Progenitor cell of endocrine pancreas (in vitro differentiated cells): Measurements from ENCODE around the gene OR9Q2. TPM values are rescaled to one million over a fixed set of nuclear protein-coding genes. Genes with fewer than 3 reads are reported as not detected.
"Not testable (repeated sequence)": the region's sequence is repeated elsewhere in the genome, so short reads cannot be mapped to it uniquely, and the experiment has no call there.

Source experiments
- DNase-seq: peaks from one replicate; pipeline ENCODE4 v3.0.0; 2021; ENCODE audit warnings: low spot score; ENCODE audit not compliant: unreplicated experiment
- H3K27ac Mint-ChIP-seq: 2 replicates; pipeline ENCODE4 v1.8.0; 2021; ENCODE audit warnings: mild to moderate bottlenecking, moderate library complexity, mixed read lengths
- H3K27me3 Mint-ChIP-seq: 2 replicates; pipeline ENCODE4 v1.8.0; 2021; ENCODE audit warnings: mixed read lengths
- H3K36me3 Mint-ChIP-seq: 2 replicates; pipeline ENCODE4 v1.8.0; 2022; ENCODE audit warnings: mixed read lengths; ENCODE audit not compliant: insufficient read depth
- H3K4me1 Mint-ChIP-seq: 2 replicates; pipeline ENCODE4 v1.8.0; 2021; ENCODE audit warnings: low read depth, mixed read lengths
- H3K4me3 Mint-ChIP-seq: 2 replicates; pipeline ENCODE4 v1.8.0; 2021; ENCODE audit warnings: low read depth, mild to moderate bottlenecking, moderate library complexity, mixed read lengths
- H3K9me3 Mint-ChIP-seq: 2 replicates; pipeline ENCODE4 v1.8.0; 2021; ENCODE audit warnings: low read depth, mixed read lengths
- total RNA-seq: library from RNA; stranded (reverse); gene quantifications from 2 replicates; pipeline ENCODE4 v1.2.1, GENCODE V29; 2021
- TF ChIP-seq, protein P1 (sequence below): fragments of 200-600 bp; sonication (generic); IDR thresholded peaks from one replicate; pipeline ENCODE4 v1.5.0; 2021; ENCODE audit warnings: antibody characterized with exemption, mild to moderate bottlenecking; ENCODE audit not compliant: unreplicated experiment

The OR9Q2 gene
- total RNA-seq, 1 donor from 2014 or later = not detected

DNA sequence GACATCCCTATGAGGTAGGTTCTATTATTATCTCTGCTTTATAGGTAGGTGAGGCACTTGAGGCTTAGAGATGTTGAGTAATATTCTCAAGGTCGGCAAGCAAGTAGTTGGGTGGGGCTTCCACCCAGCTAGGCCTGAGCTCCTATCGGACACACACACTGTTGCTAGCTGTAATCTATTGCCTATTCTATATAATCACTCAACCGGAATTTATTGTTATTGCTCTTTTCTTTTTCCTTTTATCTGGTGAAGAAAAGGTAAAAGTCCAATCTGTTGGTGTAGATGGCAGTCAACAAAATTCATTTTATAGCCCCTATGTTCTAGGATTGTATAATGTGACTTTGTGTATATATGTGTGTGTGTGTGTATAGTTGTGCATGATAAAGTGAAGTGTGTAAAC lies 3.4 kb downstream of the OR9Q2 start:
- no peaks in the 10 kb centered on the region for H3K27me3 Mint-ChIP-seq
- DNase-seq = no peak
- H3K4me3 Mint-ChIP-seq = no peak overlapping the region

DNA sequence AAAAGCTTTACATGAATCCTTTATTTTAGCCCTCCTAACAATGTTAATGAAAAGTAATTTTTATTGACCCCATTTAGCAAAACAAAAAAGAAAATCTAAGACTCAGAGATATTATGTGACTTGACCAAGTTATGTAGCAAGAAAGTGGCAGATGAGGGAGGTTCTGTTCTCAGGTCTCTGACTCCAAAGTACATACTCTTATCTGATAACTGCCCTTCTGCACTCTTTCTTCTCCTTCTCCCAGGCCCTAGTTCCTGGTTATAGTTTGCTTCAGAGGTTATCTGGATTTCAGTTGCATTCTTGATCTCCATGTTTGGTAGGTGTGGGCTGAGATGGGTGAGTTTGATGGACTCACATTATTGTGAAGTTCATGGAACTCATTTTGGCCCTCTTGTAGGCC lies 4.5 kb downstream of the OR9Q2 start:
- Mint-ChIP-seq H3K27ac (no peak overlapping the region), H3K4me3 (no peak overlapping the region), H3K27me3 (no peaks in the 10 kb centered on the region), H3K36me3 (peaks cover 1% of the 10 kb centered on the region), H3K4me1 (peaks cover 6% of the 10 kb centered on the region), H3K9me3 (peaks cover 21% of the 10 kb centered on the region)
- no peak for DNase-seq
- TF ChIP-seq, protein P1, sequence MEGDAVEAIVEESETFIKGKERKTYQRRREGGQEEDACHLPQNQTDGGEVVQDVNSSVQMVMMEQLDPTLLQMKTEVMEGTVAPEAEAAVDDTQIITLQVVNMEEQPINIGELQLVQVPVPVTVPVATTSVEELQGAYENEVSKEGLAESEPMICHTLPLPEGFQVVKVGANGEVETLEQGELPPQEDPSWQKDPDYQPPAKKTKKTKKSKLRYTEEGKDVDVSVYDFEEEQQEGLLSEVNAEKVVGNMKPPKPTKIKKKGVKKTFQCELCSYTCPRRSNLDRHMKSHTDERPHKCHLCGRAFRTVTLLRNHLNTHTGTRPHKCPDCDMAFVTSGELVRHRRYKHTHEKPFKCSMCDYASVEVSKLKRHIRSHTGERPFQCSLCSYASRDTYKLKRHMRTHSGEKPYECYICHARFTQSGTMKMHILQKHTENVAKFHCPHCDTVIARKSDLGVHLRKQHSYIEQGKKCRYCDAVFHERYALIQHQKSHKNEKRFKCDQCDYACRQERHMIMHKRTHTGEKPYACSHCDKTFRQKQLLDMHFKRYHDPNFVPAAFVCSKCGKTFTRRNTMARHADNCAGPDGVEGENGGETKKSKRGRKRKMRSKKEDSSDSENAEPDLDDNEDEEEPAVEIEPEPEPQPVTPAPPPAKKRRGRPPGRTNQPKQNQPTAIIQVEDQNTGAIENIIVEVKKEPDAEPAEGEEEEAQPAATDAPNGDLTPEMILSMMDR = no peak

More for the DNA sequence above, 3.4 kb downstream of the OR9Q2 start:
- Mint-ChIP-seq H3K4me1 (peaks cover 6% of the 10 kb centered on the region), H3K36me3 (peaks cover 1% of the 10 kb centered on the region), H3K9me3 (peaks cover 10% of the 10 kb centered on the region), H3K27ac (no peak overlapping the region)
- TF ChIP-seq, protein P1 = no peak

DNA sequence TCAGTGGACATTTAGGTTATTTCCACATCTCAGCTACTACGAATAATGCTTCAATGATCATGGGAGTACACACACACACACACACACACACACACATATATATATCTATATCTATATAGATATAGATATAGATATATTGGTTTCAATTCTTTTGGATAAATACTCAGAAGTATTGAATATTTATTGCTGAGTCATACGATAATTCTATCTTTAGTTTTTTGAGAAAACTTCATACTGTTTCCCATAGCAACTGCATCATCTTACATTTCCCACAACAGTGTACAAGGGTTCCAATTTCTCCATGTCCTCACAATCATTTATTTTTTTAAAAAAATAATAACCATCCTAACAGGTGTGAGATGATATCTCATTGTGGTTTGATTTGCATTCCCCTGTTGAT lies 7.1 kb downstream of the OR9Q2 start:
- TF ChIP-seq, protein P1 = no peak
- DNase-seq = no peak
- H3K4me3 Mint-ChIP-seq = no peak overlapping the region
- H3K27ac Mint-ChIP-seq = no peak overlapping the region
- H3K4me1 Mint-ChIP-seq = peaks cover 12% of the 10 kb centered on the region
- H3K36me3 Mint-ChIP-seq = peaks cover 1% of the 10 kb centered on the region
- H3K9me3 Mint-ChIP-seq = peaks cover 26% of the 10 kb centered on the region
- H3K27me3 Mint-ChIP-seq = no peaks in the 10 kb centered on the region

DNA sequence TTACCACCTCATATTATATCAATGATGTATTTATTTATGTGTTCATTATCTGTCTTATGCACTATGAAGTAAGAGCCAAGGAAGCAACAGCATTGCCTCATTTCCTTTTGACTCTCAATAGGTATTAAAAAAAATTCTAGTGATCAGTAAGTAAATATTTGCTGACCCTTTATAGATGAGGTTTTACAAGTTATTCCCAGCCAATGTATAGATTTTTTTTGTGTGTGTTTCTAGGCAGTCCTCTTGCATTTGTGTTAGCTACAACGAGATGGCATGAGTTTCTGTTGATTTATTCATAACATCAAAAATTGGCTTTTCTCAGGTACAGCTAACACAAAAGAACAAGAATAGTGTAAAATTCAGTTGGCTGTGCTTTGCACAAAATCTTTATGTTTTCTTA lies 10.4 kb downstream of the OR9Q2 start:
- TF ChIP-seq, protein P1 = no peak
- H3K36me3 Mint-ChIP-seq = peaks cover 1% of the 10 kb centered on the region
- peaks cover 7% of the 10 kb centered on the region for H3K4me1 Mint-ChIP-seq
- no peak for DNase-seq
- peaks cover 31% of the 10 kb centered on the region for H3K9me3 Mint-ChIP-seq
- H3K27me3 Mint-ChIP-seq = no peaks in the 10 kb centered on the region
- H3K27ac Mint-ChIP-seq = no peak overlapping the region
- no peak overlapping the region for H3K4me3 Mint-ChIP-seq

DNA sequence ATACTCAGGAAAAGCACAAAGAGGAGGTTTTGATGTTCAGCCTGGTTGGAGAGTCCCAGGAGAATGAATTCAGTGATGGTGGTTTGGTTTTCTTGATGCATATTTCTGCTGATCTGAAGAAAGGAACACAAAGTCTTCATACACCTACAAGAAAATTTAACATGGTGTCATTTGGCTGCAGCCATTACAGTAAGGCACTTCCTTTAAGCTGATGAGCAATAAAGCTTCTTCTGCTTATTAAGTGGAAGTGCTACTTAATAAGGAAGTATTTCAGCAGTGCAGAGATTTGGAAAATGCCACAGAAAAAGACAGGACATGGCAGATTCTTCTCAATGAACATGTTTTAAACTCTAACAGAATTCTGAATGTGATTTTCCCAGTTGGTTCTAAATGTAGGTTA lies 15.2 kb downstream of the OR9Q2 start, which contains the start of gene OR1S2:
TSS of gene OR1S2 (minus strand) at position 101 of the 400 bp plus-strand sequence. CDS start at position 101, 0 bp downstream.
- Mint-ChIP-seq H3K4me3 (no peak within 1 kb of the TSS), H3K9me3 (peaks cover 7% of the 10 kb centered on the region), H3K27me3 (no peaks in the 10 kb centered on the region), H3K4me1 (peaks cover 5% of the 10 kb centered on the region), H3K27ac (no peak within 1 kb of the TSS), H3K36me3 (no peaks in the 10 kb centered on the region)
- TF ChIP-seq, protein P1 = no peak
- DNase-seq = no peak

DNA sequence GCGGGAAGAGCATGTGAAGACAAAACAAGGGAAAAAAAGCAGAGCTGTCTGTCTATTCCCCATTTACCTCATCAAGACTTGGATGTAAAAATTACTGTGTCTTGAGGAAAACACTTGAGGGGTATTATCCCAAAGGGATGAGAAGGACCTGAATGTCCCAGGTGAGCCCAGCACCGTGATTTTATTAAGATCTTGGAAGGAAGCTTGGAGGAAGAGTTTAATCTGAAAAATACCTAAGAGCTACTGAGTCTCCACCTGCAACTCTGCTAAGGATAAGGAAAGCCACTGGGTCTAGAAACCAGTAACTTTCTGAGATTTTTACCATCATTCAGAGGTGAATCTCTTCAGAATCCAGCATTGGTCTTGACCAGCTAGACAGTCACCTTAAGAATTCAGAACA lies 23.6 kb downstream of the OR9Q2 start, which contains the start of gene OR1S1:
TSS of gene OR1S1 (plus strand) at position 301 of the 400 bp plus-strand sequence.
- H3K4me3 Mint-ChIP-seq, H3K36me3 Mint-ChIP-seq, H3K9me3 Mint-ChIP-seq, DNase-seq, H3K4me1 Mint-ChIP-seq, H3K27me3 Mint-ChIP-seq, H3K27ac Mint-ChIP-seq: not testable (repeated sequence)
